ENCODE results near the gene ABCA8. TPM values are rescaled to one million over a fixed set of nuclear protein-coding genes. Genes with fewer than 3 reads are reported as not detected.

ABCA8 gene
- total RNA-seq, 1 donor from 2014 or later, result not detected

GRCh38 chr17:68850749-68851510, 104.3 kb downstream of the ABCA8 start:
- Mint-ChIP-seq H3K4me3 (ENCODE audit: low read depth) (no peak overlapping the region), H3K36me3 (ENCODE audit: low read depth) (no peaks in the 10 kb centered on the region), H3K4me1 (ENCODE audit: low read depth) (no peaks in the 10 kb centered on the region), H3K27me3 (ENCODE audit: low read depth) (no peaks in the 10 kb centered on the region), H3K27ac (no peak overlapping the region), H3K9me3 (no peaks in the 10 kb centered on the region)
- intact Hi-C loops (cut with micrococcal nuclease), result no loop called here
- no peak for DNase-seq (ENCODE audit: low spot score)

DNA sequence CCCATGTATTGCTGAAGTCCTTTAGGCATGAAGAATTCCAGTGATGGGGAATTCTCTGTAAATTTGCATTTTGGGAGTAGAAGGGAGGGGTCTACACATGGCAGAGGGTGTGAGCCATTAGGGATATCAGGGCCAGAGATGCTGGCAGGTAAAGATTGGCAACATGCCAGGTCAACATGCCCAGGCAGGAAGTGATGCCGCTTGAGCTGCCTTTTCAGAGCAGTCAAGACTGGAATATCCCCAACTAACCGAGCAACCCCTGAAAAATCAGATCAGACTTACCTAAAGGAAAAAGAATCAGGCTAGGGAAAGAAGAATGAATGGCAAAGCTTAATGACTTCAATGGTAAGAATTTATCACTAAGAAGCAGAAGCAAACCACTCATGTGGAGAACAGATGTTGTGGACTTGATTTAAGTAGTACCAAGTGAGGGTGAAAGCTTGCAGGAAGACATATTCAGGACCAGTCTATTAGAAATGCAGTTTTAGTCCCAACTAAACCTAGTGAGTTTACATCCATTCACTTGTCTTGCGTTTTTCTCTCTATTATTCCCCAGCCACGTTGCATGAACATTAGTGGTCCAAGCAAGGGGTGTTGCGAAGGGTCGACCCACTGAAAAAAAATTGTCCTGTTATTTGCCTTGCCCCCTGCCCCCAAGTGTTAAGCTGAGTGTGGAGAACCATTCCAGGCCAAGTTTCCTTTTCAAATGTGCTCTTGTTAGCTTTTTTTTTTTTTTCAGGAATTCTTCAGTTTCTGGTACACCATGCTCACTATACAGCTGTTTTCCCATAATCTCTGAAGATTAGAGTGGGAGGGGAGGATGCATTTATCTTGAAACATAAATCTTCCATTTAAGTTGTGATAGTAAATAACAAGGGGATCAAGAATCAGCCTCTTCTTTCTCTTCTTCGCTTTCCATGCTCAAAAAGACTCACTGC, 105.2 kb downstream of the ABCA8 start:
- Mint-ChIP-seq H3K36me3 (ENCODE audit: low read depth) (no peaks in the 10 kb centered on the region), H3K27ac (no peak overlapping the region), H3K27me3 (ENCODE audit: low read depth) (no peaks in the 10 kb centered on the region), H3K4me3 (ENCODE audit: low read depth) (no peak overlapping the region), H3K9me3 (no peaks in the 10 kb centered on the region), H3K4me1 (ENCODE audit: low read depth) (no peaks in the 10 kb centered on the region)
- intact Hi-C loops (cut with micrococcal nuclease), result no loop called here
- no peak for DNase-seq (ENCODE audit: low spot score)

DNA sequence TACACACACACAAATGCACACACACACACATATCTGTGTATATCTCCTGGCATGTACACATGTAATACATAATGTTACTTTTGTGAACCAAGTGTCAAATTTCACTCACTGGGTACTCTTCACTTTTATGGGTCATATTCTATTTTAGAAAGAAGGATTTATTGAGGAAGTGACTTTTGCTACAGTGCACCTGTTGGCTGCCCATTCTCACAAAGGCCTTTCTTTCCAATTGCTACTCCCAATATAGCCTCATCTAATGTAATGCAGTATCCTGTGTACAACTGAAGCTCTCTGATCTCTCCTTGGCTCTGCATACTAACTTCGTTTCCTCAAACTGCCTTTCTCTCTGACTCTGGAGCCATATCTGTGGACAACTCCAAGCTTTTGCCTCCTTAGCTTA, 107.5 kb downstream of the ABCA8 start:
- no peak for DNase-seq (ENCODE audit: low spot score)
- Mint-ChIP-seq H3K36me3 (ENCODE audit: low read depth) (no peaks in the 10 kb centered on the region), H3K27me3 (ENCODE audit: low read depth) (no peaks in the 10 kb centered on the region), H3K27ac (no peak overlapping the region), H3K4me1 (ENCODE audit: low read depth) (no peaks in the 10 kb centered on the region), H3K4me3 (ENCODE audit: low read depth) (no peak overlapping the region), H3K9me3 (no peaks in the 10 kb centered on the region)
- intact Hi-C loops (cut with micrococcal nuclease), result no loop called here

DNA sequence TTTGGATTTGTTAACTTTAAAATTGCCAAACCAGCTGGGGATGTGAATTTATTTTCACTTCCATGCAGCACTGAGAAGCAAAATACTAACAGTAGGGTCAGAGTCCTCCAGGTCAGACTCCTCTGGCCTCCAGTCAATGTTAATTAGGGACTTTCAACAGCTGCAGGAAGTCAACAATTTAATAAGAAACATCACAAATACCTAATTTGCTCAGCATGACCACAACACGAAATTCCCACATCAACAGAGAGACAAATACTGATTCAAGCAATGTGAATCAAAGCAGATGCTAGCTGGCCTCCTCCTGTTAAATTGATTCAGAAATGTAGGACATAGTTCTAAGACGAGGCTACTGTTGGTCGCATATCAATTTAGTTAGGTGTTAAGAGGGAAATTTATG, 111.7 kb downstream of the ABCA8 start:
- no peaks in the 10 kb centered on the region for H3K4me1 Mint-ChIP-seq (ENCODE audit: low read depth)
- intact Hi-C loops (cut with micrococcal nuclease), result no loop called here

GRCh38 chr17:68840073-68840472, 115.1 kb downstream of the ABCA8 start:
- no peaks in the 10 kb centered on the region for H3K4me1 Mint-ChIP-seq (ENCODE audit: low read depth)
- H3K9me3 Mint-ChIP-seq, result no peaks in the 10 kb centered on the region
- H3K27me3 Mint-ChIP-seq (ENCODE audit: low read depth), result no peaks in the 10 kb centered on the region
- intact Hi-C loops (cut with micrococcal nuclease), result no loop called here
- no peaks in the 10 kb centered on the region for H3K36me3 Mint-ChIP-seq (ENCODE audit: low read depth)
- no peak for DNase-seq (ENCODE audit: low spot score)
- no peak overlapping the region for H3K4me3 Mint-ChIP-seq (ENCODE audit: low read depth)
- H3K27ac Mint-ChIP-seq, result no peak overlapping the region

More for the DNA sequence above, 111.7 kb downstream of the ABCA8 start:
- H3K9me3 Mint-ChIP-seq, result no peaks in the 10 kb centered on the region
- no peak for DNase-seq (ENCODE audit: low spot score)
- no peaks in the 10 kb centered on the region for H3K36me3 Mint-ChIP-seq (ENCODE audit: low read depth)
- H3K4me3 Mint-ChIP-seq (ENCODE audit: low read depth), result no peak overlapping the region
- no peaks in the 10 kb centered on the region for H3K27me3 Mint-ChIP-seq (ENCODE audit: low read depth)
- H3K27ac Mint-ChIP-seq, result no peak overlapping the region

- Mint-ChIP-seq H3K4me3 (ENCODE audit: low read depth) (no peak overlapping the region), H3K4me1 (ENCODE audit: low read depth) (no peaks in the 10 kb centered on the region), H3K36me3 (ENCODE audit: low read depth) (no peaks in the 10 kb centered on the region), H3K27me3 (ENCODE audit: low read depth) (no peaks in the 10 kb centered on the region), H3K9me3 (no peaks in the 10 kb centered on the region), H3K27ac (no peak overlapping the region)
- intact Hi-C loops (cut with micrococcal nuclease), result no loop called here
- no peak for DNase-seq (ENCODE audit: low spot score)
These were observed 120.1 kb downstream of the ABCA8 start for GRCh38 chr17:68835071-68835470.

GRCh38 chr17:68834328-68834836, 120.8 kb downstream of the ABCA8 start:
- H3K36me3 Mint-ChIP-seq (ENCODE audit: low read depth), result no peaks in the 10 kb centered on the region
- no peaks in the 10 kb centered on the region for H3K4me1 Mint-ChIP-seq (ENCODE audit: low read depth)
- no peak for DNase-seq (ENCODE audit: low spot score)
- H3K27ac Mint-ChIP-seq, result no peak overlapping the region
- no peaks in the 10 kb centered on the region for H3K27me3 Mint-ChIP-seq (ENCODE audit: low read depth)
- H3K4me3 Mint-ChIP-seq (ENCODE audit: low read depth), result no peak overlapping the region
- H3K9me3 Mint-ChIP-seq, result no peaks in the 10 kb centered on the region
- intact Hi-C loops (cut with micrococcal nuclease), result no loop called here

DNA sequence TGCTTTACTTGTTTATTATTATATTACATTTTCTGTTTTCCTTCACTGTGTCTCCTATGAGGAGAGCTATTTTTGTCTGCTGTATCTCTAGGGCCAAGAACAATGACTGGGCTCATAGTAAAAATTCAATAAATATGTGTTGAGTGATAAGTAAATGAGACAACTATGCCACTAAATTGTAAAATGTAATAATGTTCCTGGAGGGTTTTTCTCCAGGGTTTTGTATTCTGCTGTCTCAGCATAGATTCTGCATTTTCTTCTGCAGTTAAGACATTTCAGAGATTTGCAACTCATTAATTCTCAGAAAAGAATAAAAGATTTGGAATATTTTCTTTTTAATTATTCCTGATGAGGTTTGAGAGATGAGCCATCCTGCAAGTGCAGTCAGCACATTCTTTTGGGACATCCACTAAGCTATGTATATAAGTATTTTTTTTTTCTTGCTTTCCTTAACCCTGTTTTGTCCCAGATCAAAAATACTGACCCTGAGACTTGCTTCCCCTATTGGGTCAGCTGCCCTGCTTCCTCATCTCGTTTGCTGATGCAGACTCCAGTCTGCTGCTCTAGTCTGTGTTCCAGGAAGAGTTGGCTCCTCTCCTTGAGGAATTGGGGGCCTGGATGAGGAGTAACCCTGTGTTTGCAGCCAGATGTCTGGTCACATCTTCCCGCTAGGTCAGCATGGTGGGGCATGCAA, 122.9 kb downstream of the ABCA8 start:
- H3K27ac Mint-ChIP-seq, result no peak overlapping the region
- H3K4me3 Mint-ChIP-seq (ENCODE audit: low read depth), result no peak overlapping the region
- no peaks in the 10 kb centered on the region for H3K27me3 Mint-ChIP-seq (ENCODE audit: low read depth)
- DNase-seq (ENCODE audit: low spot score), result no peak
- intact Hi-C loops (cut with micrococcal nuclease), result no loop called here
- H3K9me3 Mint-ChIP-seq, result no peaks in the 10 kb centered on the region
- no peaks in the 10 kb centered on the region for H3K36me3 Mint-ChIP-seq (ENCODE audit: low read depth)
- H3K4me1 Mint-ChIP-seq (ENCODE audit: low read depth), result no peaks in the 10 kb centered on the region

DNA sequence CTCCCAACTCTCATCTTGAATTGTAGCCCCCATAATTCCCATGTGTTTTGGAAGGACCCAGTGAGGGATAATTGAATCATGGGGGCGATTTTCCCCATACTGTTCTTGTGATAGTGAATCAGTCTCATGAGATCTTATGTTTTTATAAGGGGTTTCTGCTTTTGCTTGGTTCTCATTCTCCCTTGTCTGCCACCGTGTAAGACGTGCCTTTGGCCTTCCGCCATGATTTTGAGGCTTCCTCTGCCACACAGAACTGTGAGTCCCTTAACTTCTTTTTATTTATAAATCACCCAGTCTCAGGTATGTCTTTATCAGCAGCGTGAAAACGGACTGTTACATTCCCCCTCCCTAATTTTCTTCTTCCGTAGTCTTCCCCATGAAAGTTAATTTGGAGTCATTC, 124.0 kb downstream of the ABCA8 start:
- no peak for DNase-seq (ENCODE audit: low spot score)
- no peak overlapping the region for H3K27ac Mint-ChIP-seq

DNA sequence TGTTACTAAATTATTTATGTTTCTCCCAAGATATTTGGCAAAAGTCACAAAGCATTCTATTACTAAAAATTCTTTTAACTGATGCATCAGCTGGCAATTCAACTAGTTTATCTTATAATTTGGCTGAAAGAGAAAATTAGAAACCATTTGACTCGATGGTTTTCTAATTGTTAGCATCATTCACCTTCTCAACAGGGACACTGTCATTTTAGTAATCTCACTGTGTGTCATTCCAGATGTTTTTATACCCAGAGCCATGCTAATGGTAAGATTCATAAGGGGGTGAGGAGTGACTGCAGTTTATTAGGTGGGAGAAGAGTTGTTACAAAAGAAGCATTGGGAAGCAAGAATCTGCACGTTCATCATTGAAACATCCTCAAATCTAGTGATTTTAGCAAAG, 124.9 kb downstream of the ABCA8 start:
- Mint-ChIP-seq H3K9me3 (no peaks in the 10 kb centered on the region), H3K27ac (no peak overlapping the region), H3K36me3 (ENCODE audit: low read depth) (no peaks in the 10 kb centered on the region), H3K4me1 (ENCODE audit: low read depth) (no peaks in the 10 kb centered on the region), H3K4me3 (ENCODE audit: low read depth) (no peak overlapping the region), H3K27me3 (ENCODE audit: low read depth) (no peaks in the 10 kb centered on the region)
- no peak for DNase-seq (ENCODE audit: low spot score)
- intact Hi-C loops (cut with micrococcal nuclease), result no loop called here

More for the DNA sequence above, 124.0 kb downstream of the ABCA8 start:
- Mint-ChIP-seq H3K36me3 (ENCODE audit: low read depth) (no peaks in the 10 kb centered on the region), H3K27me3 (ENCODE audit: low read depth) (no peaks in the 10 kb centered on the region), H3K4me1 (ENCODE audit: low read depth) (no peaks in the 10 kb centered on the region), H3K9me3 (no peaks in the 10 kb centered on the region), H3K4me3 (ENCODE audit: low read depth) (no peak overlapping the region)
- intact Hi-C loops (cut with micrococcal nuclease), result no loop called here

GRCh38 chr17:68829211-68829610, 126.0 kb downstream of the ABCA8 start:
- intact Hi-C loops (cut with micrococcal nuclease), result no loop called here
- no peaks in the 10 kb centered on the region for H3K9me3 Mint-ChIP-seq
- no peak overlapping the region for H3K4me3 Mint-ChIP-seq (ENCODE audit: low read depth)

GRCh38 chr17:68824707-68825106, 130.5 kb downstream of the ABCA8 start:
- Mint-ChIP-seq H3K4me1 (ENCODE audit: low read depth) (no peaks in the 10 kb centered on the region), H3K27me3 (ENCODE audit: low read depth) (peaks cover 1% of the 10 kb centered on the region), H3K36me3 (ENCODE audit: low read depth) (no peaks in the 10 kb centered on the region), H3K4me3 (ENCODE audit: low read depth) (no peak overlapping the region), H3K9me3 (no peaks in the 10 kb centered on the region), H3K27ac (no peak overlapping the region)
- intact Hi-C loops (cut with micrococcal nuclease), result no loop called here
- no peak for DNase-seq (ENCODE audit: low spot score)

More at GRCh38 chr17:68829211-68829610, 126.0 kb downstream of the ABCA8 start:
- Mint-ChIP-seq H3K27me3 (ENCODE audit: low read depth) (no peaks in the 10 kb centered on the region), H3K36me3 (ENCODE audit: low read depth) (no peaks in the 10 kb centered on the region), H3K4me1 (ENCODE audit: low read depth) (no peaks in the 10 kb centered on the region), H3K27ac (no peak overlapping the region)
- DNase-seq (ENCODE audit: low spot score), result no peak
